HEK293 (cell line): Measurements from ENCODE around the gene AKT1.

Source experiments
- CTCF ChIA-PET: fragments of 350-600 bp; formaldehyde crosslinking; extraction: SDS; loops from one replicate; lab custom pipeline; 2021; ENCODE audit warnings: antibody characterized with exemption; lab: Yijun Ruan, JAX
- POLR2A ChIA-PET: fragments of 300-600 bp; formaldehyde crosslinking; extraction: SDS; loops from one replicate; lab custom pipeline; 2020; ENCODE audit warnings: antibody characterized with exemption, inconsistent platforms; lab: Yijun Ruan, JAX
- H3K27ac ChIP-seq: fragments of 200-500 bp; sonication (Bioruptor generic); 2 replicates; pipeline ENCODE4 v1.5.1; 2014; ENCODE audit warnings: low read depth, low read length, control low read depth, inconsistent platforms; ENCODE audit errors: extremely low read depth
- H3K36me3 ChIP-seq, 2 experiments: fragments of 200-500 bp in 1 of 2; sonication (Bioruptor generic) in 1 of 2; 1 replicate in 1 of 2; 2 replicates in 1 of 2; pipeline ENCODE4 v1.5.1; 2014 to 2017; ENCODE audit warnings: inconsistent platforms in 2 of 2, low read length in 2 of 2; ENCODE audit not compliant: control insufficient read depth in 2 of 2, insufficient read depth in 1 of 2
- H3K4me1 ChIP-seq: fragments of 200-500 bp; sonication (Bioruptor generic); 2 replicates; pipeline ENCODE4 v1.5.1; 2014; ENCODE audit warnings: mild to moderate bottlenecking, low read length, inconsistent platforms; ENCODE audit not compliant: control insufficient read depth, insufficient read depth
- H3K4me3 ChIP-seq: 2 replicates; pipeline ENCODE4 v1.5.1; 2011; ENCODE audit warnings: low read depth, mild to moderate bottlenecking, control low read depth, low read length, moderate library complexity
- H3K9me3 ChIP-seq: fragments of 200-500 bp; sonication (Bioruptor generic); 2 replicates; pipeline ENCODE4 v1.5.1; 2014; ENCODE audit warnings: low read depth, low read length, inconsistent platforms; ENCODE audit not compliant: control insufficient read depth, insufficient read depth
- FEZF1 ChIP-seq: fragments of 450-650 bp; formaldehyde crosslinking; IDR thresholded peaks from 2 replicates; pipeline ENCODE4 v1.5.1; 2016; ENCODE audit warnings: missing biosample characterization, missing genetic modification characterization
- KLF7 ChIP-seq: fragments of 450-650 bp; formaldehyde crosslinking; IDR thresholded peaks from 2 replicates; pipeline ENCODE4 v1.5.1; 2016; ENCODE audit warnings: missing biosample characterization, missing genetic modification characterization, borderline replicate concordance
- ZBTB8A ChIP-seq: fragments of 450-650 bp; formaldehyde crosslinking; IDR thresholded peaks from 2 replicates; pipeline ENCODE4 v1.5.1; 2016; ENCODE audit warnings: missing biosample characterization, missing genetic modification characterization
- ZFP41 ChIP-seq: fragments of 450-650 bp; formaldehyde crosslinking; IDR thresholded peaks from 2 replicates; pipeline ENCODE4 v1.5.1; 2016; ENCODE audit warnings: missing biosample characterization, missing genetic modification characterization, borderline replicate concordance
- ZIC2 ChIP-seq: fragments of 450-650 bp; formaldehyde crosslinking; IDR thresholded peaks from 2 replicates; pipeline ENCODE4 v1.5.1; 2016; ENCODE audit warnings: missing biosample characterization, missing genetic modification characterization
- ZNF10 ChIP-seq: fragments of 450-650 bp; formaldehyde crosslinking; IDR thresholded peaks from 2 replicates; pipeline ENCODE4 v1.5.1; 2017; ENCODE audit warnings: missing biosample characterization, missing genetic modification characterization
- ZNF140 ChIP-seq: fragments of 450-650 bp; formaldehyde crosslinking; IDR thresholded peaks from 2 replicates; pipeline ENCODE4 v1.5.1; 2016; ENCODE audit warnings: missing biosample characterization, missing genetic modification characterization
- ZNF157 ChIP-seq: fragments of 450-650 bp; formaldehyde crosslinking; IDR thresholded peaks from 2 replicates; pipeline ENCODE4 v1.5.1; 2016; ENCODE audit warnings: missing biosample characterization, missing genetic modification characterization
- ZNF248 ChIP-seq: fragments of 450-650 bp; formaldehyde crosslinking; IDR thresholded peaks from 2 replicates; pipeline ENCODE4 v1.5.1; 2017; ENCODE audit warnings: missing biosample characterization, missing genetic modification characterization
- ZNF391 ChIP-seq: fragments of 450-650 bp; formaldehyde crosslinking; IDR thresholded peaks from 2 replicates; pipeline ENCODE4 v1.5.1; 2016; ENCODE audit warnings: low read depth, missing biosample characterization, missing genetic modification characterization, borderline replicate concordance
- ZNF423 ChIP-seq: fragments of 450-650 bp; formaldehyde crosslinking; IDR thresholded peaks from 2 replicates; pipeline ENCODE4 v1.5.1; 2016; ENCODE audit warnings: missing biosample characterization, missing genetic modification characterization
- ZNF48 ChIP-seq: fragments of 450-650 bp; formaldehyde crosslinking; IDR thresholded peaks from 2 replicates; pipeline ENCODE4 v1.5.1; 2016; ENCODE audit warnings: missing biosample characterization, missing genetic modification characterization
- ZNF514 ChIP-seq: fragments of 450-650 bp; formaldehyde crosslinking; IDR thresholded peaks from 2 replicates; pipeline ENCODE4 v1.5.1; 2016; ENCODE audit warnings: missing biosample characterization, missing genetic modification characterization
- ZNF544 ChIP-seq: fragments of 450-650 bp; formaldehyde crosslinking; IDR thresholded peaks from 2 replicates; pipeline ENCODE4 v1.5.0; 2017; ENCODE audit warnings: missing biosample characterization, missing genetic modification characterization
- ZNF561 ChIP-seq: fragments of 450-650 bp; IDR thresholded peaks from 2 replicates; pipeline ENCODE4 v1.5.1; 2018; ENCODE audit warnings: missing biosample characterization, missing genetic modification characterization, borderline replicate concordance
- ZNF701 ChIP-seq: fragments of 450-650 bp; formaldehyde crosslinking; IDR thresholded peaks from 2 replicates; pipeline ENCODE4 v1.5.1; 2016; ENCODE audit warnings: missing biosample characterization, missing genetic modification characterization
- TF ChIP-seq, protein P1 (sequence below): fragments of 450-650 bp; formaldehyde crosslinking; IDR thresholded peaks from 2 replicates; pipeline ENCODE4 v1.5.1; 2016; ENCODE audit warnings: missing biosample characterization, missing genetic modification characterization
- TF ChIP-seq, protein P2 (sequence below): fragments of 450-650 bp; IDR thresholded peaks from 2 replicates; pipeline ENCODE4 v1.5.1; 2018; ENCODE audit warnings: missing biosample characterization, mild to moderate bottlenecking, missing genetic modification characterization
- TF ChIP-seq, protein P3 (sequence below): fragments of 450-650 bp; formaldehyde crosslinking; IDR thresholded peaks from 2 replicates; pipeline ENCODE4 v1.5.1; 2017; ENCODE audit warnings: missing biosample characterization, missing genetic modification characterization
- TF ChIP-seq, protein P4 (sequence below): fragments of 450-650 bp; formaldehyde crosslinking; IDR thresholded peaks from 2 replicates; pipeline ENCODE4 v1.5.1; 2016; ENCODE audit warnings: missing biosample characterization, missing genetic modification characterization
- TF ChIP-seq, protein P5 (sequence below): fragments of 450-650 bp; formaldehyde crosslinking; conservative IDR thresholded peaks from 2 replicates; pipeline ENCODE4 v1.5.1; 2016; ENCODE audit warnings: low read depth, missing biosample characterization, missing genetic modification characterization
- TF ChIP-seq, protein P6 (sequence below): fragments of 450-650 bp; formaldehyde crosslinking; IDR thresholded peaks from 2 replicates; pipeline ENCODE4 v1.5.1; 2016; ENCODE audit warnings: missing biosample characterization, missing genetic modification characterization

AKT1 gene

DNA sequence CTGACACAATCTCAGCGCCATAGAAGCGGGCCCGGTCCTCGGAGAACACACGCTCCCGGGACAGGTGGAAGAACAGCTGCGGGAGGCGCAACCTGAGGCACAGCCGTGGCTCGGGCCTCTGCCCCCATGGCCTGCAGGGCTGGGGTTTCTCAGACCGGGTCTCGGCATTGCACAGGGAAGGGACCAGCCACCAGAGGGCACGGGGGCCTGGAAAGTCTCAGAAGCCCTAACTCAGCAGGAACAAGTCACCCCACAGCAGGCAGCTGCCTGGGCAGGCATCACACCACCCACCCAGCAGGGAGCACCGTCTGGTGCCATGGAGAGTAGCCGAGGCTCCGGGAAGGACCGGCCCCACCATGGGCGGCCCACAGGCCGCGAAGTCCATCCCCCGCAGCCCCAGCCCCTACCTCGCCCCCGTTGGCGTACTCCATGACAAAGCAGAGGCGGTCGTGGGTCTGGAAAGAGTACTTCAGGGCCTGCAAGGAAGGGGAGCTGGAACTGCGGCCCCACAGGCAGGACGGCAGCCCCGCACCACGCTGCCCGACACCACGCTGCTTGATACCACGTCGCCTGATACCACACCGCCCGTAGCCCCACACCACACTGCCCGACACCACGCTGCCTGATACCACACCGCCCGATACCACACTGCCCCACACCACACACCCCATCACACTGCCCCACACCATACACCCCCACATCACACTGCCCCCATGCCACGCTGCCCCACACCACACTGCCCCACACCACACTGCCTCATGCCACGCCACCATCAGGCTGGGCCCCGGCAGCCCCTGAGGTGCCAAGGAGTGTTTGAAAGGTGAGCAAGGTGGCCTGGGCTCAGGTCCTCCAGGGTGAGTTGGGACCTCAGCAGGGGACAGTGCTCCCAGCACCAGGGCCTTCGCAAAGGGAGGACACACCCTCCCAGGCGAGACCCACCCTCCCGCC is 21.8 kb downstream of the AKT1 start:
- Histone ChIP-seq H3K4me3 (no peak overlapping the region), H3K9me3 (no peaks in the 10 kb centered on the region), H3K4me1 (peaks cover 3% of the 10 kb centered on the region; the same call in 1 of the 2 replicates), H3K36me3 (peaks cover 0 to 90% of the 10 kb centered on the region in 2 experiments; a peak in 2 of 3 replicates), H3K27ac (no peak overlapping the region)
- POLR2A ChIA-PET, result no interaction called here
- CTCF ChIA-PET, result interaction anchor here (1.3 kb wide), 1 partner anchor 53 kb away, joined by 3 read pairs; no protein-coding TSS in a partner anchor
- no peak for TF ChIP-seq KLF7 (tag by site-specific recombination)
- TF ChIP-seq, protein P1, sequence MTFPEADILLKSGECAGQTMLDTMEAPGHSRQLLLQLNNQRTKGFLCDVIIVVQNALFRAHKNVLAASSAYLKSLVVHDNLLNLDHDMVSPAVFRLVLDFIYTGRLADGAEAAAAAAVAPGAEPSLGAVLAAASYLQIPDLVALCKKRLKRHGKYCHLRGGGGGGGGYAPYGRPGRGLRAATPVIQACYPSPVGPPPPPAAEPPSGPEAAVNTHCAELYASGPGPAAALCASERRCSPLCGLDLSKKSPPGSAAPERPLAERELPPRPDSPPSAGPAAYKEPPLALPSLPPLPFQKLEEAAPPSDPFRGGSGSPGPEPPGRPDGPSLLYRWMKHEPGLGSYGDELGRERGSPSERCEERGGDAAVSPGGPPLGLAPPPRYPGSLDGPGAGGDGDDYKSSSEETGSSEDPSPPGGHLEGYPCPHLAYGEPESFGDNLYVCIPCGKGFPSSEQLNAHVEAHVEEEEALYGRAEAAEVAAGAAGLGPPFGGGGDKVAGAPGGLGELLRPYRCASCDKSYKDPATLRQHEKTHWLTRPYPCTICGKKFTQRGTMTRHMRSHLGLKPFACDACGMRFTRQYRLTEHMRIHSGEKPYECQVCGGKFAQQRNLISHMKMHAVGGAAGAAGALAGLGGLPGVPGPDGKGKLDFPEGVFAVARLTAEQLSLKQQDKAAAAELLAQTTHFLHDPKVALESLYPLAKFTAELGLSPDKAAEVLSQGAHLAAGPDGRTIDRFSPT (tag by site-specific recombination), result peak; percentile 95
- TF ChIP-seq ZIC2 (tag by site-specific recombination), result peak; percentile 56
- TF ChIP-seq ZFP41 (tag by site-specific recombination), result no peak
- TF ChIP-seq, protein P2, sequence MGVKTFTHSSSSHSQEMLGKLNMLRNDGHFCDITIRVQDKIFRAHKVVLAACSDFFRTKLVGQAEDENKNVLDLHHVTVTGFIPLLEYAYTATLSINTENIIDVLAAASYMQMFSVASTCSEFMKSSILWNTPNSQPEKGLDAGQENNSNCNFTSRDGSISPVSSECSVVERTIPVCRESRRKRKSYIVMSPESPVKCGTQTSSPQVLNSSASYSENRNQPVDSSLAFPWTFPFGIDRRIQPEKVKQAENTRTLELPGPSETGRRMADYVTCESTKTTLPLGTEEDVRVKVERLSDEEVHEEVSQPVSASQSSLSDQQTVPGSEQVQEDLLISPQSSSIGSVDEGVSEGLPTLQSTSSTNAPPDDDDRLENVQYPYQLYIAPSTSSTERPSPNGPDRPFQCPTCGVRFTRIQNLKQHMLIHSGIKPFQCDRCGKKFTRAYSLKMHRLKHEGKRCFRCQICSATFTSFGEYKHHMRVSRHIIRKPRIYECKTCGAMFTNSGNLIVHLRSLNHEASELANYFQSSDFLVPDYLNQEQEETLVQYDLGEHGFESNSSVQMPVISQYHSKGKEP (tag by site-specific recombination), result no peak
- TF ChIP-seq, protein P3, sequence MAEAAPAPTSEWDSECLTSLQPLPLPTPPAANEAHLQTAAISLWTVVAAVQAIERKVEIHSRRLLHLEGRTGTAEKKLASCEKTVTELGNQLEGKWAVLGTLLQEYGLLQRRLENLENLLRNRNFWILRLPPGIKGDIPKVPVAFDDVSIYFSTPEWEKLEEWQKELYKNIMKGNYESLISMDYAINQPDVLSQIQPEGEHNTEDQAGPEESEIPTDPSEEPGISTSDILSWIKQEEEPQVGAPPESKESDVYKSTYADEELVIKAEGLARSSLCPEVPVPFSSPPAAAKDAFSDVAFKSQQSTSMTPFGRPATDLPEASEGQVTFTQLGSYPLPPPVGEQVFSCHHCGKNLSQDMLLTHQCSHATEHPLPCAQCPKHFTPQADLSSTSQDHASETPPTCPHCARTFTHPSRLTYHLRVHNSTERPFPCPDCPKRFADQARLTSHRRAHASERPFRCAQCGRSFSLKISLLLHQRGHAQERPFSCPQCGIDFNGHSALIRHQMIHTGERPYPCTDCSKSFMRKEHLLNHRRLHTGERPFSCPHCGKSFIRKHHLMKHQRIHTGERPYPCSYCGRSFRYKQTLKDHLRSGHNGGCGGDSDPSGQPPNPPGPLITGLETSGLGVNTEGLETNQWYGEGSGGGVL (tag by site-specific recombination), result no peak
- TF ChIP-seq ZNF701, result no peak
- TF ChIP-seq ZNF561 (tag by site-specific recombination), result no peak
- TF ChIP-seq, protein P4, sequence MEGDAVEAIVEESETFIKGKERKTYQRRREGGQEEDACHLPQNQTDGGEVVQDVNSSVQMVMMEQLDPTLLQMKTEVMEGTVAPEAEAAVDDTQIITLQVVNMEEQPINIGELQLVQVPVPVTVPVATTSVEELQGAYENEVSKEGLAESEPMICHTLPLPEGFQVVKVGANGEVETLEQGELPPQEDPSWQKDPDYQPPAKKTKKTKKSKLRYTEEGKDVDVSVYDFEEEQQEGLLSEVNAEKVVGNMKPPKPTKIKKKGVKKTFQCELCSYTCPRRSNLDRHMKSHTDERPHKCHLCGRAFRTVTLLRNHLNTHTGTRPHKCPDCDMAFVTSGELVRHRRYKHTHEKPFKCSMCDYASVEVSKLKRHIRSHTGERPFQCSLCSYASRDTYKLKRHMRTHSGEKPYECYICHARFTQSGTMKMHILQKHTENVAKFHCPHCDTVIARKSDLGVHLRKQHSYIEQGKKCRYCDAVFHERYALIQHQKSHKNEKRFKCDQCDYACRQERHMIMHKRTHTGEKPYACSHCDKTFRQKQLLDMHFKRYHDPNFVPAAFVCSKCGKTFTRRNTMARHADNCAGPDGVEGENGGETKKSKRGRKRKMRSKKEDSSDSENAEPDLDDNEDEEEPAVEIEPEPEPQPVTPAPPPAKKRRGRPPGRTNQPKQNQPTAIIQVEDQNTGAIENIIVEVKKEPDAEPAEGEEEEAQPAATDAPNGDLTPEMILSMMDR (tag by site-specific recombination), result no peak
- TF ChIP-seq, protein P5, sequence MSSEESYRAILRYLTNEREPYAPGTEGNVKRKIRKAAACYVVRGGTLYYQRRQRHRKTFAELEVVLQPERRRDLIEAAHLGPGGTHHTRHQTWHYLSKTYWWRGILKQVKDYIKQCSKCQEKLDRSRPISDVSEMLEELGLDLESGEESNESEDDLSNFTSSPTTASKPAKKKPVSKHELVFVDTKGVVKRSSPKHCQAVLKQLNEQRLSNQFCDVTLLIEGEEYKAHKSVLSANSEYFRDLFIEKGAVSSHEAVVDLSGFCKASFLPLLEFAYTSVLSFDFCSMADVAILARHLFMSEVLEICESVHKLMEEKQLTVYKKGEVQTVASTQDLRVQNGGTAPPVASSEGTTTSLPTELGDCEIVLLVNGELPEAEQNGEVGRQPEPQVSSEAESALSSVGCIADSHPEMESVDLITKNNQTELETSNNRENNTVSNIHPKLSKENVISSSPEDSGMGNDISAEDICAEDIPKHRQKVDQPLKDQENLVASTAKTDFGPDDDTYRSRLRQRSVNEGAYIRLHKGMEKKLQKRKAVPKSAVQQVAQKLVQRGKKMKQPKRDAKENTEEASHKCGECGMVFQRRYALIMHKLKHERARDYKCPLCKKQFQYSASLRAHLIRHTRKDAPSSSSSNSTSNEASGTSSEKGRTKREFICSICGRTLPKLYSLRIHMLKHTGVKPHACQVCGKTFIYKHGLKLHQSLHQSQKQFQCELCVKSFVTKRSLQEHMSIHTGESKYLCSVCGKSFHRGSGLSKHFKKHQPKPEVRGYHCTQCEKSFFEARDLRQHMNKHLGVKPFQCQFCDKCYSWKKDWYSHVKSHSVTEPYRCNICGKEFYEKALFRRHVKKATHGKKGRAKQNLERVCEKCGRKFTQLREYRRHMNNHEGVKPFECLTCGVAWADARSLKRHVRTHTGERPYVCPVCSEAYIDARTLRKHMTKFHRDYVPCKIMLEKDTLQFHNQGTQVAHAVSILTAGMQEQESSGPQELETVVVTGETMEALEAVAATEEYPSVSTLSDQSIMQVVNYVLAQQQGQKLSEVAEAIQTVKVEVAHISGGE (tag by site-specific recombination), result no peak
- TF ChIP-seq ZNF391 (tag by site-specific recombination), result no peak
- no peak for TF ChIP-seq FEZF1
- no peak for TF ChIP-seq ZNF544 (tag by site-specific recombination)
- TF ChIP-seq ZNF48 (tag by site-specific recombination), result no peak
- no peak for TF ChIP-seq ZNF10 (tag by site-specific recombination)
- TF ChIP-seq, protein P6, sequence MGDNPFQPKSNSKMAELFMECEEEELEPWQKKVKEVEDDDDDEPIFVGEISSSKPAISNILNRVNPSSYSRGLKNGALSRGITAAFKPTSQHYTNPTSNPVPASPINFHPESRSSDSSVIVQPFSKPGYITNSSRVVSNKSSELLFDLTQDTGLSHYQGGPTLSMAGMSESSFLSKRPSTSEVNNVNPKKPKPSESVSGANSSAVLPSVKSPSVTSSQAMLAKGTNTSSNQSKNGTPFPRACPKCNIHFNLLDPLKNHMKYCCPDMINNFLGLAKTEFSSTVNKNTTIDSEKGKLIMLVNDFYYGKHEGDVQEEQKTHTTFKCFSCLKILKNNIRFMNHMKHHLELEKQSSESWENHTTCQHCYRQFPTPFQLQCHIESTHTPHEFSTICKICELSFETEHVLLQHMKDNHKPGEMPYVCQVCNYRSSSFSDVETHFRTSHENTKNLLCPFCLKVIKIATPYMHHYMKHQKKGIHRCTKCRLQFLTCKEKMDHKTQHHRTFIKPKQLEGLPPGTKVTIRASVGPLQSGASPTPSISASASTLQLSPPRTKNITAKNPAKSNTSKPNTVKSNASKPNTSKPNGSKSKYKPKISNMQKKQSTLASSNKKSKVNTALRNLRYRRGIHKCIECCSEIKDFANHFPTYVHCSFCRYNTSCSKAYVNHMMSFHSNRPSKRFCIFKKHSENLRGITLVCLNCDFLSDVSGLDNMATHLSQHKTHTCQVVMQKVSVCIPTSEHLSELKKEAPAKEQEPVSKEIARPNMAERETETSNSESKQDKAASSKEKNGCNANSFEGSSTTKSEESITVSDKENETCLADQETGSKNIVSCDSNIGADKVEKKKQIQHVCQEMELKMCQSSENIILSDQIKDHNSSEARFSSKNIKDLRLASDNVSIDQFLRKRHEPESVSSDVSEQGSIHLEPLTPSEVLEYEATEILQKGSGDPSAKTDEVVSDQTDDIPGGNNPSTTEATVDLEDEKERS (tag by site-specific recombination), result no peak
- TF ChIP-seq ZBTB8A (tag by site-specific recombination), result 0 out of 2 replicates have a peak, but pooled peaks have one; percentile 16
- TF ChIP-seq ZNF248, result no peak
- no peak for TF ChIP-seq ZNF514 (tag by site-specific recombination)
- TF ChIP-seq ZNF423, result no peak
- TF ChIP-seq ZNF140 (tag by site-specific recombination), result no peak
- no peak for TF ChIP-seq ZNF157
